ENCODE results near the gene TXNRD3.
A peak's percentile ranks its signal among the peaks of the same experiment; 100 is the strongest.
"Not testable (repeated sequence)": the region's sequence is repeated elsewhere in the genome, so short reads cannot be mapped to it uniquely, and the experiment has no call there.

TXNRD3 gene

DNA sequence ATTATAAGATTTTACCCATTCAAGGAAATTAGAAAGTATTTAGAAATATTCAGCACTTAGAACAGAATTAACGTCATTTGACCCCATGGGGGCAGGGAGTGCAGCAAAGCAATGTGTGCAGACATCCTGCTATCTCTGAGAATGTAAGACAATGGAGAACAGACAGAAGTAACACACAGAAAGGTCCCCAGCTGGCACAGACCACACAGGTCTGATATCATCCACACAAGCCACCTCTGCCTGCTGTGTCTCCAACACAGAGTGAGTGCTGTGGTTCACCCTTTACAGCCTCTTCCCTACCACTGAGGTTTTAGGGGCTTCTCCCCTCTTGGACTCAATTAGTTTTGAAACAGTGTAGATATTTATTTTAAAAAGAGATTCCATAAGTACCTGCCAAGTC, 16.1 kb downstream of the TXNRD3 start:
- no peak for DNase-seq

DNA sequence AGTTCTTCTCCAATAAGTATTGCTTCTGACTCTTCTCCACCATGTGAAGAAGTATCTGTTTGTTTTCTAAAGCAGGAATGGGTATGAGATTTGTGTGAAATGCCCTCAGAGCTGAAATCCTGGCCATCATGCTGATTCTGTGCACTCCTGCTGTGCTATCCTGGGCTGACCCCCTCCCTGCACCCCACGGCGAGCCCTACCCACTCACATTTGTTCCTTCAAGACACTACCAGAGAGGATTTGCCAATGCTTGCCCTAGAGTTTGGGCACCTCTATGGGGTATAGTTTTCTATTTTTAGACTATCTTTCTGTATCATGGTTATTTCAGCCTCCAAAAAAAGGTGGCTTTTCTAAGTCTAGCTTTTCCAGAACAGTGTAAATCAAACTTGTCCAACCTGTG, 18.5 kb downstream of the TXNRD3 start:
- DNase-seq = no peak

- DNase-seq = no peak
Observed at GRCh38 chr3:126634803-126635202, 20.1 kb downstream of the TXNRD3 start.

GRCh38 chr3:126630020-126630419, 24.9 kb downstream of the TXNRD3 start:
- peak; percentile 52 for DNase-seq

- peak; percentile 86 for DNase-seq
Observed at GRCh38 chr3:126625735-126626134, 29.2 kb downstream of the TXNRD3 start.

DNA sequence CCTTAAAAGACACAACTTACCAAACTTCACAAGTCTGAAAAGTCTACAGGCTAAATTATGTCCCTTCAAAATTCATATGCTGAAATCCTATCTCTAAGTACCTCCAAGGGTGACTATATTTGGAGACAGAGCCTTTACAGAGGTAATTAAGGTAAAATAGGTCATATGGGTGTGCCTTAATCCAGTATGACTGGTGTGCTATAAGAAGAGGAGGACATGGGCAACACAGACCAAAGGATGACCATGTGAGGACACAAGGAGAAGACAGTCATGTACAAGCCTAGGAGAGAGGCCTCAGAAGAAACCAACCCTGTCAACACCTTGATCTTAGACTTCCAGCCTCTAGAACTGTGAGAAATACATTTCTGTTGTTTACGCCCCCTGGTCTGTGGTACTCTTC, 32.2 kb downstream of the TXNRD3 start:
- DNase-seq = no peak

- DNase-seq = no peak
Observed at GRCh38 chr3:126621627-126622345, 33.1 kb downstream of the TXNRD3 start.

GRCh38 chr3:126621171-126621570, 33.8 kb downstream of the TXNRD3 start:
- no peak for DNase-seq

DNA sequence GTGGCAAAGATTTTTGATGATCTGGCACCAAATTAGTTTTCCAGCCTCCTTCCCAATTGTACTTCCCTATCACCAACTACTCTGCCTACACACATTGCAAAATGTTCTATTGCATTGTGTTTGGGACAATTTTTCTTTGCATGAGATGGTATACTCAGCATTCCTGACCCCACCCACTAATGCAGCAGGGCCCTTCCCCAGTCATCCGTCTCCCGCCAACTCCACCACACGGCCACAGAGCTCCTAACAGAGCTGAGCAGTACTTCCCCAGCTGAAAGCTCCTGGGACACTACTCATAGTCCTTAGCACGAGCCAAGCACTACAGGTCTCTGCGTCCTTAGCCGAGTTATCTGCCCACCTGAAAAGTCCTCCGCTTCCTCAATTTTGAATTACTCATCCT, 34.2 kb downstream of the TXNRD3 start:
- DNase-seq = no peak

- no peak for DNase-seq
Observed at GRCh38 chr3:126618760-126619159, 36.2 kb downstream of the TXNRD3 start.

- no peak for DNase-seq
Observed at GRCh38 chr3:126618021-126618420, 36.9 kb downstream of the TXNRD3 start.

DNA sequence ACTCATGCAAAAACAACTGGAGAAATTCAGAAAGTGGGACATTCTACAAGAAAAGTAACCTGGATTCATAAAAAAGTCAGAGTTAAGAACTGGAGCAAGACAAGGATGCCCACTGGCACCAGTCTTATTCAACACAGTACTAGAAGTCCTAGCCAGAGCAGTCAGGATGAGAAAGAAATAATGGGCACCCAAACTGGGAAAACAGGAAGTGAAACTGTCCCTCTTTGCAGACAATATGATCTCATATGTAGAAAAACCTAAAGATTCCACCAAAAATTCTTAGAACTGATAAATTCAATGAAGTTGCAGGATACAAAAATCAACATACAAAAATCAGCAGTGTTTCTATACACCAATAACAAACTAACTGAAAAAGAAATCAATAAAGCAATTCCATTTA, 37.4 kb downstream of the TXNRD3 start:
- DNase-seq = no peak

DNA sequence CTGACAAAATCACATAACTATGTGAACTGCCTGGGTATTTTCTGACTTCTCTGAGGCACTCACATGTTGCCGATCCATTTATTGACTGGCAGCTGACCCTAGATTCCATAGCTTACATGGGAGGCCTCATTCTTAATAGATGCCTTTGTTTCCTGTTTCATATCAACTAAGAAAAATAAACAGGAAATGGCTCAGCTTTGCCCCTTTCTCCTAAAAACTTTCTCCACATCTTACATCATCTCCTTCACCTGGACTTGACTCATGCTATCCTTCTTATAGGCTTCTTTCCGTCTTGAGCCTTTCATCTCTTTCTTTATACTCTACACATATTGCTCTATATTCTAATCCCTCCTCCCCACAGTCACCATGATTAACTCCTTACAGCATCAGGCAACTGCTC, 38.0 kb downstream of the TXNRD3 start:
- DNase-seq = no peak

DNA sequence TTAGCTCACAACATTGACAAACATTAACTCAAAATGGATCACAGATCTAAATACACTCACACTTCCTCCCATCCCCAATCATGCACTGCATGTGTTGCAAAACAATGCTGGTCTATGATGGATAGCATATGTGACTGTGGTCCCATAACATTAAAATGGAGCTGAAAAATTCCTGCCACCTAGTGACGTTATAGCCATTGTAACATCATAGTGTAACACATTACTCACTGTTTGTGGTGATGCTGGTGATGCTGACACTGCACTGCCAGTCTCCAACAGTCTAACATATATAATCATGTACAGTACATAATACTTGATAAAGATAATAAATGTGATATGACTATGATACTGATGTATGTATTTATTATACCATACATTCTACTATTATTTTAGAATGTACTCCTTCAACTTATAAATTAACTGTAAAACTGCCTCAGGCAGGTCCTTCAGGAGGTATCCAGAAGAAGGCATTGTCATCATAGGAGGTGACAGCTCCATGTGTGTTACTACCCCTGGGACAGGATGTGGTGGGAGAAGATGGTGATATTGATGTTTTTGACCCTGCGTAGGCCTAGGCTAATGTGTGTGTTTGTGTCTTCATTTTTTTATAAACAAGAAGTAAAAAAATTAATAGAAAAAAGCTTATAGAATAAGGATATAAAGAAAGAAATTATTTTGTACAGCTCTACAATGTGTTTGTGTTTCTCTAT, 41.3 kb downstream of the TXNRD3 start:
- DNase-seq = no peak

GRCh38 chr3:126612479-126613205, 42.3 kb downstream of the TXNRD3 start:
- DNase-seq = no peak

DNA sequence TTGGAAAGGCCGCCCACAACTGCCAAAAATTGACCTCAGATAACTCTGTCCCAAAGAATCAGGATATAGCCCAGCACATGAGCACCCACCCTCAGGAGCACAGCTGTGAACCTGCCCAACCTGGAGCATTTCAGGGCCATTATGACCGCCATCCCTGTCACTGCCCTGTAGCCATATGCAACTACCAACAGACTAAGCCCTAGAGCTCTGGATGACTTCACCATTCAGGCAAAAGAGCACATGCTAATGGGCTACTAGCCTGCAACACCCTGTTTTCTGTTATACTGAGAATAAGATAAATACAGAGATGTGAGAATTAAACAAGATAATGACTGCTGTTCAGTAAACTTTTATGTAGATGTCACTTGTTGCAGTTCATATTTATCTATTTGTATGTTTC, 45.0 kb downstream of the TXNRD3 start:
- no peak for DNase-seq

DNA sequence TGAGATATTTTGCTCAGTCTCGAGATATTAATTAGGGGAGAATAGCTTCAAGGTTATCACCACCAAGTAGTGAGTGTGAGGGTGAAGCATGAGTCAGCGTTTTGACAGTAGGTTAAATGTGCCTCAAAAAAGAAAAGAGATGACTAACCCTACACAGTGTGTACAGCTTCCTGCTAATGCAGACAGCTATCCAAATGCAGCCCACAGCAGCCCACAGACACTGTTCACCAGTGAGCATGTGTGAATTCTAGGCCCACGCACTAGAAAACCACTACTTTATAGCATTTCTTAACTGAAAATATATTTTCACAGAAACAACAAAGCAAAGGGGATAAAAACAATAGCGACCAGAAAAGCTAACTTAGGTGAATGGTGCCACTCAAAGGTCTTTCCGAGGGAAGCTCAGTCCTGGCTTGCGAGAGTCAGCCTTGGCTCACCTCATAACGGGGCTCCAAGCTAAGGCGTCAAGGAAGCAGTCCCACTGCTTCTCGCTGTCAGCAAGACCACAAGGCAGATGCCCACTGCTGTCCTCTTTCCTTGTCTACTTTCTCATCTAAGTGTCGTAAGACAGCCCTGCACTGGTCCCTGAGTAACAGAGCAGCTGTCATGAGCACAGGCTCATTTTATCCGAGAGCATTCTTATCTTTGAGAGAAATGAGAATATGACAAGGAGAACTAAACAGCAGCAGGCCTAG, 47.6 kb downstream of the TXNRD3 start:
- DNase-seq = no peak

DNA sequence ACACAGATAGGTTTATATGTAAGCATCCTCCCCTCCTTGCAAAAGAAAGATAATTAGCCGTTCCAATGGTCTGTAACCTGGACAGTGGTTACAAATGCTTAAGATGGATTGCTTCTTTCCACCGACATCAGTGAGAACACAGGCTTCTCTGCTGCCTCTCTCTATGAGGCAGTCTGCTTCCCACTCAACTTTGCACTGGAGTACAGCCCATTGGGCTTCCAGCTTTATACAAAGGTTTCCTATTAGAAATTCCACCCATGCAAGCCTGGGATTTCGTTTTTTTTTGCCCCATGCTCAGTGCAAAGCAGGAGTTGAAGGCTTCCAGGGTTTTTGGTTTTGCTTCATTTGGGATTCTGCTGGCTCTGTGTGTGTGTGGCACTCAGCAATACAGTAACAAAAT, 48.9 kb downstream of the TXNRD3 start:
- DNase-seq = no peak

GRCh38 chr3:126604691-126605090, 50.2 kb downstream of the TXNRD3 start:
- no peak for DNase-seq

- no peak for DNase-seq
Observed at GRCh38 chr3:126599101-126599500, 55.8 kb downstream of the TXNRD3 start.

DNA sequence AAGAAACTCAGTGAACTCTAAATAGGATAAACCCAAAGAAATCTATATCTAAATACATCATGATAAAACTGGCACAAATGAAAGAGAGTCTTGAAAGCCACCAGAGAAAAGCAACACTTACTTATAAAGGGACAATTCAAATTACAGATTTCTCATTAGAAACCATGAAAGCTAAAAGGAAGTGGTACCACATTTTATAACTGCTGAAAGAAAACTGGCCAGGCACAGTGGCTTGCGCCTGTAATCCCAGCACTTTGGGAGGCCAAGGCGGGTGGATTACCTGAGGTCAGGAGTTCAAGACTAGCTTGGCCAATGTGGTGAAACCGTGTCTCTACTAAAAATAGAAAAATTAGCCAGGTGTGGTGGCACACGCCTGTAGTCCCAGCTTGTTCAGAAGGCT, 59.4 kb downstream of the TXNRD3 start:
- not testable (repeated sequence) for DNase-seq

GRCh38 chr3:126591515-126591914, 63.4 kb downstream of the TXNRD3 start:
- not testable (repeated sequence) for DNase-seq

GRCh38 chr3:126582311-126582710, 72.6 kb downstream of the TXNRD3 start:
- no peak for DNase-seq
